HG02763 (cell line): ENCODE data around the gene DCUN1D4.

Experiments
- ATAC-seq: cut with Tn5 transposase; IDR thresholded peaks from one replicate; pipeline ENCODE4 v1.9.1; 2021; ENCODE audit warnings: mild to moderate bottlenecking, moderate library complexity; ENCODE audit not compliant: unreplicated experiment

DCUN1D4 gene

DNA sequence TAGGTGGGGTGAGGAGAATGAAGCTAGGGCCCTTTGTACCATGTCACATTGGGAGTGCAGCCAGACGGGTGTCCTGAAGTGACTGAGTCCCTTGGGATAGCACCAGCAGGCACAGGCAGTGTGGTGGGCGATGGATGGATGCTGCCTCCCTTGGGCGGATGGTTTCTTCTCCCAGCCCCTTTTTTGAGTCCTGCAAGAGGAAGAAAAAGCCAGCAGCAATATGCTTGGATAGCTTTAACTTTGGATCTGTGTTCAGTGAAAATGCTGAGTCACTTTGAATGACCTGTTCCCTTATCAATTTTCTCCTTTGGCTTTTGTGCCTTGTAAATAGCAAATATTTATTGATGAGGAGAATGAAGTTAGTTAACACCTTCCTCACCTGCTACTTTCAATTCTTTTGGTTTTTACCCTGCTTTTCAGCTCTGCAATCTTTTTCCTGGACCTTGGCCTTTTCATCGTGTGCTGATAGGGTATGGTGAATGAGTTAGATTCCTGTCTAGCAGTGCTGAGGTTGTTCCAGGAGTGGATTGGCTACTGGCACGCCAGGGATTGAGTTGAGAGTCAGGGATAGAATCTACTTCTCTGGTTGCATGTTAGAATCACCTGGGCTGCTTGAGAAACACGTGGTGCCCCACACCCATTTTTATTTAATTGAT lies 10.2 kb downstream of the DCUN1D4 start:
- no peak for ATAC-seq

DNA sequence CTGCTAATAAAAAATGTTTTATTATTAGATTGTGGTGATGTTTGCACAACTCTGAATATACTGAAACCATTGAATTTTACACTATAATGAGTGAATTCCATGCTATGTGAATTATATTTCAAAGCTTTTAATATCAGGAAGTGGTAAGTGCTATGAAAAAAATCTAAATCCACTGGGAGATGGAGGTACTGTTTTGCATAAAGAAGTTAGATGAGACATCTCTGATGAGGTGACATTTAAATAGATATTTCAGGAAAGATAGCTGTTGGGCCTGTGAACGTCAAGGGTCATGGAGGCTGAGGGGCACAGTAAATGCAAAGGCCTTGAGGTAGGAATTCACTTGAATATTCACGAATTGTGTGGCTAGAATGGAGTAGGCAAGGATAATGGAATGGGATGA lies 12.3 kb downstream of the DCUN1D4 start:
- no peak for ATAC-seq

DNA sequence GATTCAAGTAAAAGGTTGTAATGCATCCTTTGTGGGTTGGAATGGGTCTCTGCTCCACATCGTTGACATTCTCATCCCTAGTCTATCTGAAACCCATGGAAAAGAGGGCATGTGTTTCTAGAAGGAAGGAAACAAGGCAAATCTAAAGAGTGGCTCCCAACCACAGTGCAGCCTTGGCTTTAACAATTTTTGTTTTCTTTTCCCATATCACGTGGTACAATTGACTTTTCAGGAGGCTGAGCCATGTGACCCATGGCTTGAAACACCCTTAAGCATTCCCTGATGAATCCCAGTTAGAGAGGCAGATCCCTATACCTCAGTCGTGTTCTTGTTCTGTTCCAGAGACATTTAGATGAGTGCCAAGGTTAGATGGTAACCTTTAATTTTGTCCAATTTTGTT lies 12.8 kb downstream of the DCUN1D4 start:
- ATAC-seq = no peak

DNA sequence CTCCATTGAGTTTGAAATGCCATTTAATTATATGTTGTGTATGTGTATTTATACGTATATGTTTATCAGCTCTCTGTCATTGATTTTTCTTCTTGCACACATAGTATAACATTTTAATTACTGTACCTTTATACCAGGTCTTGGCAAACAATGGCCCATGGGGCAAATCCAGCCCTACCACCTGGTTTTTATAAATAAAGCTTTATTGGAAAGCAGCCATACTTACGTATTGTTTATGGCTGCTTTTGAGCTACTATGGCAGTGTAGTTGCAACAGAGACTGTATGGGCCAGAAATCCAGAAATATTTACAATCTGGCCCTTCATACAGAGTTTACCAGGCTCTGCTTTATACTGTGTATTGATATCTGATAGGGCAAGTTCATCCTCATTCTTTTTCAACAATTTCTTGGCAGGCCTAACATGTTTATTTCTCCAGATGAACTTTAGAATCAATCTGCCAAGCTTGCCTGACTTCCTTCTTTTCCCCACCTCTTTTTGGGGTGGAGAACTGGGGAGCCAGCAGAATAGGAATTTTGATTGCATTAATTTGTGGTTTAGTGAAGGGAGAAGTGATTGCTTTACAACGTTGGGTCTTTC lies 15.8 kb downstream of the DCUN1D4 start:
- ATAC-seq = no peak

DNA sequence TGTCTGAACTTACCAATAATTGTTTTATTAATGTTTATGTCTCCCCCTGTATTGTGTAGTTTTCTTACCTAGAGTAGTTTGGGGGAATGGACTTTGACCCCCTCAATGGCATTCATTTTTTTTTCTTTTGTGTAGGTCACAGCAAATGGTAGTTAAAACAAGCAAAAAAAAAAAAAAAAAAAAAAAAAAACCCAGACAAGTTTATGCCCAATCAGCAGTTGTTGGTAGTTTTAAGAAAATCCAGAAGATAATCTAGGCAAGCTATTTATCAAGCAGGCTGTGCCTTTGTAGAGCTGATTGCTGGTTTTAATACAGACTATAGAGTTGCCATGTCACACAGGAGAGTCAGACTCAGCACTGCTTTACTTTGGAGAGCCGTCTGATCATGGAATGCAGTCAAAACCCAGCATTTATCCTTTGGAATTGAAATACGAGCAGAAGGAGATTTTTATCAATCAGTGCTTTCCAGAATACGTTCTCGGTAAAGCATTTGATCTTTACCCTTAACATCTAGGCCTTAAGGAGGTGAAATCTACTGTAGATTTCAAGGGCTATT lies 16.6 kb downstream of the DCUN1D4 start:
- ATAC-seq = no peak

DNA sequence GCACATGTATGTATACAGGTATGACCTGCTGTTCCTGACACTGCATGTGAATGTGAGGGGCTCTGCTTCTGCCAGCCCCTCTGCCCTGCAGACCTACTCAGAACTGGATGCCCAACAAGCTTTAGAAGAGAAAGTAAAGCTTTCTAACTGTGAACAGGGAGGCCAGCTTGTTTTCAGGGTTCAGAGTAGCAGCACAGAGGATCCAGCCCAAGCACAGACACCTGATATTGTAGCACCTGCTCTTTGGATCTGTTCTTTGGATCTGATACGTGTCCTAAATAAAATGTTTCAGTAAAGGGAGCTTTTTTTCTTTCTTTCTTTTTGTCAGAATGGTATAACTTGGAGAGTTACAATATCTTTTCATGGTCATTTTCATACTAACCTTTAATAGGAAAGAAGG lies 19.2 kb downstream of the DCUN1D4 start:
- no peak for ATAC-seq

DNA sequence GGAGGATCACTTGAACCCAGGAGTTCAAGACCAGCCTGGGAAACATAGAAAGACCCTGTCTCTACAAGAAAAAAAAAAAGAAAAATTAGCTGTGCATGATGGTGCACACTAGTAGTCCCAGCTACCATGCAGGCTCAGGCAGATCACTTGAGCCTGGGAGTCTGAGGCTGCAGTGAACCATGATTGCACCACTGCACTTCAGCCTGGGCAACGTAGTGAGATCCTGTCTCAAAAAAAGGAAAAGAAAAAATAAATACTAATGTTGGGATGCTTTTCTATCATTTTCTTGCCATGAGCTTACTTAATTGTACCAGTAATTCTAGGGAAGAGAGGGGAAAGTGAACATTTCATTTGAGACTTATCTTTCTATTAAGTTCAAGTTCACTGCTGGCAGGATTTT lies 19.8 kb downstream of the DCUN1D4 start:
- ATAC-seq = no peak

DNA sequence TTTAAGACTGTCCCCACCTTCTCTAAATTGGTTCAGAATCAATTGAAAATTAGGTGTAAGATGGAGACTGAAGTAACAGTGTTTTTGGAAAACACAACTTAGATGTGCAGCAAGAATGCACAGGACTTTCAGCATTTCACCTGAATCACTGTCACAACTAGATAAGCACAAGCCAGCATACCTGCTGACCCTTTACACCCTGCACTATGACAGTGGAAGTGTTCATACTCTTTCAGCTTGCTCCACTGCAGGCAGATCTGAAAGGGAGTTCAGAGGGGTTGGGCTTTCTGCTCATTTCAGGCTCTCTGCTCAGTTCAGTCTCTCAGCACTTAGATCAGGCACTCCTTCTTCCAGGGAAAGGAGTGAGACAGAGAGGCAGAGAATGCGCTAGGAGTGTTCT lies 22.8 kb downstream of the DCUN1D4 start:
- no peak for ATAC-seq

DNA sequence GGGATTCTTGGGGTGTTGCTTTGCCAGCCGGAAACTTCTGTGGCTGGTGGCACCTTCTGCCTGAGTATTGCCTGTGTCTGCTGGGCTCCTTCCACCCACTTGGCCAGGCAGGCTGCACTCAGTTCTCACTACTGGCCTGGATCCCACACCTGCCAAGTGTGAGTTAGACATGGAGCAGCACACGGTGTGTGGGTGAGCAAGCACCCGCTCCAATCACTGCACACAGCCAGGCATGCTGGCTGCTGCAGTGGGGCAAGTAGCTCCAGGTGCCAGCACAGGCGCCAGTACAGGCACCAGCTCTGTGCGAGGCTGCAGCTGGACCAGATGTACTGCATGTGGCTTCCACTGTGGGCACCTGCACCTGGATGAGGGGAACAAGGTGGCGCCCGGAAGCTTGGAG lies 23.9 kb downstream of the DCUN1D4 start:
- ATAC-seq = no peak

DNA sequence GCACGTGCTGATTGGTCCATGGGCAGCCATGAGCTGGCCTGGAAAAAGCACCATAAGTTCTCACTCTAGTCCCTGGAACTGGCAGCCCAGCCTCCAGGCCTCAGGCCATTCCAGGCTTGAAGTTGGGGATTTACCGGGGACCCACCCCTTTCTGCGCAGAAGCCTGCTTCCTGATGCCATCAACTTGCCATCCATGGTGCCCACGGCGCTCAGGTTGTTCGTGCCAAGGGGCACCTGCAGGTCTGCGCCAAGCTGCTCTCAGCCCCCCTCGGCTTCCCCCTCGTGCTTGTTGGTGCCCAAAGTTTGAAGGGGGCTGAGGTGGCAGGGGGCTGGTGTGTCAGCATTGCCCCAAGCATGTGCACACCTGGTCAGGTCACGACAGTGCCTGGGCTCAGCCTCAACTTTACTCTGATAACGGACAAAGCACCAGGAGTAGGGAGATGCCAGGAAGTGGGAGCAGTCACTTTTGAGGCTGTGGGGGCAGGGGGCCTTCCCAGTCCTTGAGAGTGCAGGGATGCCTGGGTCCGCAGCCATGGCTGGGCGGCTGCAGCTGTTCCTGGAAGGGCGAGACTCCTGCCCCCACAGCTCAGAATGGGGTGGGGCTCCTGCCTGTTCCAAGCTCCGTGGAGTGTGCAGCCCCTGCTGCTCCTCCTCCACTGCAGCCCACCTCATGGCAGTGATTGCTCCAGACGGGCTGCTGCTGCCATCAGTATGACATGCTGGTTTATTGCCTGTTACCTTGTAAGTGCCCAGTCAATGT lies 24.9 kb downstream of the DCUN1D4 start:
- ATAC-seq = no peak

DNA sequence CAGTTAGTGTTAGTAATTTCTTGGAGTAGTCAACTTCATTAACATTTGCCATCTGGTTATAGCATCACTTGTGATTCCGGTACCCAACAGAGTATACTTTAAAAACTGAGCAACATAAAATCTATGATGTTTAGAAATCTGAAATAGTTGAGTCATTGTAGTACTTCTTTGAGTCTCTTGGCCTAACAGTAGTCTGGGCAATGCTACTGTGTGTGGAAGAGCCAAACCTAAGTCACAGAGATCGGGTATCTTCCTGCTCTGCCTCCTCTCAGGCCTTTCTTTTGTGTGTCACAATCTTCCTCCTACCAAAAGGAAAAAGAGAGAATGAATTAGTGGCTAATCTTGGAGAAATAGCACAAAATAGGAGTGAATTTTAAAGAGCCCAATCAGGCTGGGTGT lies 25.5 kb downstream of the DCUN1D4 start:
- no peak for ATAC-seq

DNA sequence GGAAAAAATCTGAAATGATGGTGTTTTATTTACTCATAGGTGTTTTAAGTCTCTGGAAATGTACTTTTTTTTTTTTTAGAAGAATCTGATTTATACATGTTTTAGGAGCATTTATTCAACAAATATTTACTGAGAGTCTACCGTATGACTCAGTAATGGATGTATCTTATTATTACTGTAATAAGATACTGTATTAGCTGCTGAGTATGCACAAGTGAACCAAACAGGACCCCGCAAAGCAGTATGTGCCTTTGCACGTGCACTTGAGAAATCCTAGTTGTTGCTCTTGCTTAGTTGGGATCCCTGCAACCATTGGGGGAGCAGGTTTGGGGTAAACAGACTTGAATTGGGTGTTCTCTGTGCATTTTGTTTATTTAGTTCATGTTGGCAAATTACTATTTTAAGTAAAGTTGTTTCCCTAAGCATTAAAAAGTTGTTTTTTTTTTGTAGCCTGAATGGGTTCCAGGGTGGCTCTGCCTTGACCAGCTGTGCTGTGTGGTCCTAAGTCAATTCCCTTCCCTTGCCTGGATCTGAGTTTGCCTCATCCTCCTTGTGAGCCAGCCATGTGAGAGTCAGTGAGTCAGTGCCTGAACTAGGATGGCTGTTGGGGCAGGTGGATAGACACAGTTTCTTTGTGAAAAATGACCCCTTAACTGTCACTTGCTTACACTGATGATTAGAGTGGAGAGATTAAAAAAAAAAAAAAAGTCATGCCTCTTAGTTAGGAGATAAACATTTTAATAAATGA lies 27.7 kb downstream of the DCUN1D4 start:
- no peak for ATAC-seq

DNA sequence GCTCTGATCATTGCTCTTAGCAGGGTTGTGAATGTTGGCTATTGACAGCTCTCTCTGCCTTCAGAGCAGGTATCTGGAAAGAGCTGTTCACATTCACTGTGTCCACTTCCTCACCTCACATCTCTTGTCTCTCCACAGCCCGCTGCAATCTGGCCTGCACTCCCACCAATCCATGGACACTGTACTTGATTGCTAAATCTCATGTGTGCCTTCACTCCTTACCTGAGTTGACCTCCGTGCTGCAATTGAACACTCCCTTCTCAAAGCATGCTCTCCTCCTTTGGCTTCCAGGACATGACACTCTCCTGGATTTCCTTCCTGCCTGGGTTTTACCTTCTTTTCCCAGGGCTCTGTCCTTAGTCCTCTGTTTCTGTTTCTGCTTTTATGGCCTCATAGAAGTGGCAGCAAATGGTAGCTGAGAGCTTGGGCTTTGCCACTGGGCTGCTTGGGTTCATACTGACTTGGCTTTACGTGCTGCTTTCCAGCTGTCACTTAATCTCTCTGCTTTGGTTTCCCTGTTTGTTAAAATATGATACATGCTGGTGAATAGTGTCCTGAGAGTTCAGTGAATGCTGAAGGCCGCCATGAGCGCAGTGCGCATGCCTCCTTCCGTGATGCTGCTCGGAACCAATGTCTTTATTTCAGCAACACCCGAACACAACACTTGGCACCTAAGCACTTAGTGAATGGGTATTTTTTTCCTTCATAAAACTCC lies 29.5 kb downstream of the DCUN1D4 start:
- no peak for ATAC-seq

DNA sequence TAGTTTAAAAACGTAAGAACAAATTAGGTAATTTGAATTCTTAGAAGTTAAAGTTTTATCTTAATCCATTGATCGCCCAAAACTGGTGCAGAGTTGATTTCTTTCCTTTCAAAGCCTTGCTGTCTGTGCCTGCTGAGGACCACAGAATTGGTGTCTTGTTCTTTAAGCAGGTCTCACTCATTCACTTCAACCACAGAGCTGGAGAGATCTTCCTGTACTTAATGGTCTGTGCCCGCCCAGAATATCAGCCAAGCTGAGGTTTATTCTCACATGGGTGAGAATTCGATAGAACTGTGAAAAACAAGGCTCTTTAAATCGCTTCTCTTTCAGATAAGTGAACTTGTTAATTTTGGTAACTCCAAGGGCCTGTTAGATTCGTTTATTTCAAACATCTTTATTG lies 31.6 kb downstream of the DCUN1D4 start:
- ATAC-seq = no peak

DNA sequence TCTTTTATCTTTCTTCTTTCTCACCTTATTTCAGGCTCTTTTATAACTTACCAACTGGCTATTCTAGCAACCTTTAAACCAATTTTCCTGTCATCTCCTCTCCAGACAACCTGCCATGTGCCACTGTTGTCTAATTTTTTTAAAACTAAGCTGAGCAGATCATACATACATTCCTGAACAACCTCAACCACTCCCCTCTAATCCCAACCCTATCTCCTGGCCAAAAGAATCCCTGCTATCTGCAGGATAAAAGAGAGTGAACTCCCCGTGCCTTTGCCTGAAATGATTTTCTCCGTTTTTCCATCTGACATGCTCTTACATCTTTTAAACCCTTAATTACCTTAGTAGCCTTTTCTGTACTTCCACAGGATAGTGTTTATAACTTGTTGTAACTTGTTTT lies 35.5 kb downstream of the DCUN1D4 start:
- no peak for ATAC-seq

DNA sequence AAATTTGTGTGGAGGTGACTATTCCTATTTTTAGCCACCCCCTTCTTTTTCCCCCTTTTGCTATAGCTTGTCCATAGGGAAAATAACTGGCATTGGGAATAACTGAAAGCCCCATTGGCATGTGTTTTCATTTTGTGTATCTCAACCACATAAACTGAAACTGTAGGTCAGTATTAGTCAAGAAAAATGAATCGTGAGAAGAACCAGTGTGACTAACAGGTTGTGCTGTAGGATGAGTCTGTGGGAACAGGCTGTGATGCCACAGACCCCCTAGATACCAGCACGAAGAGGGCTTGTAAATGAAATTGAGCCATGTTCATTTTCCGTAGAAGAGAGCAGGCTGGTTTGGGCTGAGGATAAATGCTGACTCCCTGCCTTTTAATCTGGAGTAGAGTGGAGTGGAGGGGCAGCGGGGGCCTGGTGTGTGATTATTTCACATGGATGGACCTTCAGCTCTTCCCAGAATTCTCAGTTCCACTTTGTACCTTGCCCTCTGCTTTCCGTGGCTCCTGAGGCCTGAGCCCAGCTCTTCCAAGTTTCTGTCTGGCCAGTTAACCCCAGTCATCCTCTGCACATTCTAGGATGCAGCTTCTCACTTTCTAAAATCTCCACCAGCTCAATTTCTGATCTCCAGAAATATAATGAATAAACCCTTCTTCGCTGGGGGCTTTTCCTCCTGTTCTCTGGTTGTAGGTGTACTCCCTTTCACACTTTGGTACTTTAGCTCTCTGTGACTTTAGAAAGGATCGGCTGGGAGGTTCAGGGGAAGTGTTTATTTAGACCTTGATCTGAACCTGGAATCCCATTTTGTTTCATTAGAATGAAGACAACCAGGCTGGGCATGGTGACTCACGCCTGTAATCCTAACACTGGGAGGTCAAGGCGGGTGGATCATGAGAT lies 37.3 kb downstream of the DCUN1D4 start:
- ATAC-seq = no peak

DNA sequence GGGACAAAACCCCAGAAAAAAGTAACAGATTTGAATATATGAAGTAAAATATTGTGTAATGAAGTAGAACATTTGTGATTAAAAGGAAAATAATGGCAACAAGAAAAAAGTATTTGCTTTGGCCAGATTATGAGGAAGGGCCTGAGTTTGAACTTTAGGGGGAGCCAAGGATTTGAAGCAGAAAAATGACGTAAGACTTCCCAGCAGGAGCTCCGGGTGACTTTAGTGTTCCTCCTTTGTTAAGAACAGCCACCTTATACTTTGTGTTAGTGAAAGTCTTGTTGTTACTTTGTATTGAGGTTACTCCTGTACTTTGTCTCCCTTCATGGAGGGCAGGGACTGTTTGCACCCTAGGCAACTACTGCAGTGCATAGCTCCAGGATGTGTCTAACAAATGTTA lies 41.1 kb downstream of the DCUN1D4 start:
- no peak for ATAC-seq

DNA sequence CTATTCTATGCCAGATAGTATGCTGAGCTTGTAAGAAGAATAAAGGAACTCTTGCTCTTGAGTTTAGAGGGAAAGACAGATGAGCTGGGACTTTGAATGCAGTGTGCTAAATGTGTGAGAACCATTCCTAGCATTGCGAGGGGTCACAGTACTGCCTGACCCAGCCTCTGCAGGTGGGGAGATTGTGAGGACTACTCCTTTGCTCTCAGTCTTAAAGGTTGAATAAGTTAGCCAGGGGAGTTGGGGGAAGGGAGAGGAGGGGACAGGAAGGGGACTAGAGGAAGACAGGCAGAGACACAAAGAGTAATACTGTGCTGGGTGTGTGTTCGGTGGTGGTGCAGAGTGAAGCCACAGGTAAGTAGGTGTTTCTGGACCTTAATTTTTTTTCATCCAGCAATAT lies 41.7 kb downstream of the DCUN1D4 start:
- no peak for ATAC-seq

DNA sequence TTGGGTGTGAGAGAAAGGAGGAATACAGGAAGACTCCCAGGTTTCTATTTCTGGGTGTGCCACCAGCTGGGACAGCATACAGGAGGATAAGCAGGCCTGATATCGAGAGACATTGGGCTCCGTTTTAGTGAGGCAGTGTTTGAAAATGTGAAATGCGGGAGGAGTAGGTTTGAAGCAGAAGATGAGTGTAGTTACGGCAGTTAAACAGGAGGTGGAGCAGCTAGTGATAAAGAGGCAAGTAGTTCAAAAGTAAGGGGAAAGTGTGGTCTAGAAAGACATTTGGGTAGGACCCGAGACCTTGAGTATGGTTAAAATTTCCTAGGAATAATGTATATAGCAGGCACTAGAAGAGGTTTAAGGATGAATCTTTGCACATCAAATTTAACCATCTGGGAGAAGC lies 42.4 kb downstream of the DCUN1D4 start:
- no peak for ATAC-seq

DNA sequence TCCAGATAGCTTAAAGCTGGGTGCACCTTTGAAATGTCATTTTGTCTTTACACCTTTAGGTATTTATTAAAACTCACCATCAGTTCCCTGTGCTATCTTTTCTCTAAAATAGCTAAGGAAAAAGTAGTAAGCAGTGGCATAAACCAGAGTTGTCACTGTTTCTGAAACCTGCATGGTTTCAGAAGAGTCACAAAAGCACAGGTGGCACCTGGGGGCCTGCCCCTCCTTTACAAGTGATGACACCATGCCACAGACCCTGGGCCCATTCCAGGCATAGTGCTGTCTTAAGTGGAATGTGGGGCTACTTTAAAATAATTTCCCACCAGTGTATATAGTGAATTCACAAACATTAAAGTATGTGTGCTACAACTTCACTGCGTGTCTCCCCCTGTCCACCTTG lies 47.8 kb downstream of the DCUN1D4 start:
- no peak for ATAC-seq
